HEK293T (cell line): Measurements from ENCODE around the gene GPS1.

ENCODE experiments used
- SUZ12 ChIP-seq: fragments of 450-650 bp; IDR thresholded peaks from 2 replicates; pipeline ENCODE4 v1.6.1; 2016; ENCODE audit warnings: mild to moderate bottlenecking
- ZNF384 ChIP-seq: fragments of 450-650 bp; IDR thresholded peaks from 2 replicates; pipeline ENCODE4 v1.6.1; 2016

- TF ChIP-seq SUZ12 (no peak), ZNF384 (no peak)
Measured at GRCh38 chr17:82076018-82076784, 24.5 kb downstream of the GPS1 start.
